Activated naive CD8-positive, alpha-beta T cell treated with anti-CD3 and anti-CD28 coated beads for 36 hours (primary cell): Measurements from ENCODE around the gene TRAF5. TPM values are rescaled to one million over a fixed set of nuclear protein-coding genes. Genes with fewer than 3 reads are reported as not detected.

Source experiments
- DNase-seq: peaks from one replicate; pipeline ENCODE4 v3.0.0; 2021
- H3K27ac Mint-ChIP-seq: one replicate; pipeline ENCODE4 v1.8.0; 2022; ENCODE audit warnings: mild to moderate bottlenecking, moderate library complexity, mixed read lengths
- H3K27me3 Mint-ChIP-seq: one replicate; pipeline ENCODE4 v1.8.0; 2022; ENCODE audit warnings: mild to moderate bottlenecking, mixed read lengths
- H3K36me3 Mint-ChIP-seq: one replicate; pipeline ENCODE4 v1.8.0; 2021; ENCODE audit warnings: mild to moderate bottlenecking, mixed read lengths
- H3K4me1 Mint-ChIP-seq: one replicate; pipeline ENCODE4 v1.8.0; 2021; ENCODE audit warnings: mixed read lengths
- H3K4me3 Mint-ChIP-seq: one replicate; pipeline ENCODE4 v1.8.0; 2022; ENCODE audit warnings: mild to moderate bottlenecking, moderate library complexity, mixed read lengths
- H3K9me3 Mint-ChIP-seq: one replicate; pipeline ENCODE4 v1.8.0; 2022; ENCODE audit warnings: mixed read lengths
- total RNA-seq, 2 experiments: library from RNA; stranded (reverse); gene quantifications; one replicate each; pipeline ENCODE4 v1.2.3, GENCODE V29; 2021

The TRAF5 gene, protein sequence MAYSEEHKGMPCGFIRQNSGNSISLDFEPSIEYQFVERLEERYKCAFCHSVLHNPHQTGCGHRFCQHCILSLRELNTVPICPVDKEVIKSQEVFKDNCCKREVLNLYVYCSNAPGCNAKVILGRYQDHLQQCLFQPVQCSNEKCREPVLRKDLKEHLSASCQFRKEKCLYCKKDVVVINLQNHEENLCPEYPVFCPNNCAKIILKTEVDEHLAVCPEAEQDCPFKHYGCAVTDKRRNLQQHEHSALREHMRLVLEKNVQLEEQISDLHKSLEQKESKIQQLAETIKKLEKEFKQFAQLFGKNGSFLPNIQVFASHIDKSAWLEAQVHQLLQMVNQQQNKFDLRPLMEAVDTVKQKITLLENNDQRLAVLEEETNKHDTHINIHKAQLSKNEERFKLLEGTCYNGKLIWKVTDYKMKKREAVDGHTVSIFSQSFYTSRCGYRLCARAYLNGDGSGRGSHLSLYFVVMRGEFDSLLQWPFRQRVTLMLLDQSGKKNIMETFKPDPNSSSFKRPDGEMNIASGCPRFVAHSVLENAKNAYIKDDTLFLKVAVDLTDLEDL
- 10 to 100 TPM; 23.7 to 24.4 TPM for total RNA-seq

DNA sequence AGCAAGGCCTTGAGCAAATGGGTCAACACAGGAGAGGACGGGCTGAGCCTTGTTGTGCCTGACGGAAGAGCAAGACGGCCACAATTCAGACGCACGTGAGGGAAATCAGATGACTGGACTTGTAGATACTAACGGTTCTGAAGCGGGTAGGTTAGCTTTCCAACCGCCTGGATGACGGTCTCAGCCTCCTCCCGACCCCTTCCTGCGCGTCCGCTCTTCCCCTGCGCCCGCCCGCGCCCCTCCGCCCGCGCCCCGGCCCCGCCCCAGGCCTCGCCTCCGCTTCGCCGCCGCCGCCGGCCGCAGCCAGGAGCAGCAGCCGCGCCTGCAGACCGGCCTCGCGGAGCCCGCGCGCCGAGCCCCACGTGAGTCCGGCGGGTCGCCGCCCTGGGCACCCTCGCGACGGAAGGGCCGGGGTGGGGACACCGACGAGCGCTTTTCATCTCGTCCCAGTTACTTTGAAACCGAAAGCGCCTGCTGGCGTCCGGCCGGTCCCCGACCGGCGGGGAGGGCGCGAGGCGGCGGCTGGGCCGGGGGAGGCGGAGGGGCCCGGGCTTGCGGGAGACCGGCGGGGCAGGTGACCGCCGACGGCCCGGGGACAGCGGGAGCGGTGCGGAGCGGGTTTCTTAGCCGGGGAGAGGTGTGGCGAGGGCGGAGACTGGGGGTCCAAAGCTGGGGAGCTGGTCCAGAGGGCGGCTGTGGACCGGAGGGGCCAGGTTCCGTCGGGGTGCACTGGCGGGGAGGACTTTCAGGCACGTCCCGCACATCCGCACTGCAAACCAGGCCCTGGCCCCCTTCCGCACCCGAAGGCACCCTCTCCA is at the start of gene TRAF5:
TSS of gene TRAF5 (plus strand) at position 306 of the 818 bp plus-strand sequence. CDS start 26,407 bp downstream, outside the sequence.
- Mint-ChIP-seq H3K27ac (peak within 1 kb of the TSS; percentile 92), H3K4me1 (peaks cover 78% of the 10 kb centered on the region), H3K4me3 (peak within 1 kb of the TSS; percentile 88), H3K27me3 (no peaks in the 10 kb centered on the region), H3K36me3 (peaks cover 14% of the 10 kb centered on the region), H3K9me3 (no peaks in the 10 kb centered on the region)
- DNase-seq = peak; percentile 73

DNA sequence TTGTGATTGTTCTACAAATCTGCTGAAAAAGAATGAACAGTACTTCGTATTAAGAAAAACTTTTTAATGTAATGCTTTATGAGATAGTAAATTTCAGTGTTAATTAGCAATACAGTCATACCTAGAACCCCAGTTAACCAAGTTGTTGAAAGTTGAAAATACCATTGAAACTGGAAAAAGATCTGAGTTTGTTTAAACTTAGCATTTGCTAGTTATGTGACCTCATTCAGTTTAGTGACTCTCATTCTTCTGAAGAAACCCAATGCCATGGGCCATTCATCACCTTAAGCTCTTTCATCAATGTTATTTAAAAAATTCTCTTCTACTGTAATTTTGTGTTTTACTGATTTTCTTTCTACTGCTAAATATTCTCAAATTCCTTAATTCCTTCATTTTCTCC is 47.3 kb upstream of the TRAF5 start:
- Mint-ChIP-seq H3K27me3 (no peaks in the 10 kb centered on the region), H3K9me3 (no peaks in the 10 kb centered on the region), H3K4me1 (peaks cover 8% of the 10 kb centered on the region), H3K4me3 (no peak overlapping the region), H3K27ac (no peak overlapping the region), H3K36me3 (peaks cover 7% of the 10 kb centered on the region)
- DNase-seq = no peak

DNA sequence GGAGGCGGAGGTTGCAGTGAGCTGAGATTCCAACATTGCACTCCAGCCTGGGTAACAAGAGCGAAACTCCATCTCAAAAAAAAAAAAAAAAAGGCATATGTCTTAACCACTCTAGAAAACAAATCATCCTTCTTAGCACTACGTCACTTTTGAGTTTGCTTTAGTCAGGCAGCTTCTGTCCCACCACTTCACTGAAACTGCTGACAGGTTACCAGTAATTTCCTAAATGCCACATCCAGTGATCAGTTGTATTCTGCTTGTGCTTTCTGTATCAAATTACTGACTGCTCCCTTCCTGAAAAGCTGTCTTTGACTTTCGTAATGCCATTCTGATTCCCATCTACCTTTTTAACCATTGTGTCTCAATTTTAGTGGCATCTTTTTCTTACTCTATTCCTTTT is 45.7 kb upstream of the TRAF5 start:
- H3K27ac Mint-ChIP-seq = no peak overlapping the region
- H3K4me1 Mint-ChIP-seq = peaks cover 5% of the 10 kb centered on the region
- no peak overlapping the region for H3K4me3 Mint-ChIP-seq
- H3K36me3 Mint-ChIP-seq = peaks cover 11% of the 10 kb centered on the region
- no peaks in the 10 kb centered on the region for H3K9me3 Mint-ChIP-seq
- no peaks in the 10 kb centered on the region for H3K27me3 Mint-ChIP-seq
- no peak for DNase-seq

DNA sequence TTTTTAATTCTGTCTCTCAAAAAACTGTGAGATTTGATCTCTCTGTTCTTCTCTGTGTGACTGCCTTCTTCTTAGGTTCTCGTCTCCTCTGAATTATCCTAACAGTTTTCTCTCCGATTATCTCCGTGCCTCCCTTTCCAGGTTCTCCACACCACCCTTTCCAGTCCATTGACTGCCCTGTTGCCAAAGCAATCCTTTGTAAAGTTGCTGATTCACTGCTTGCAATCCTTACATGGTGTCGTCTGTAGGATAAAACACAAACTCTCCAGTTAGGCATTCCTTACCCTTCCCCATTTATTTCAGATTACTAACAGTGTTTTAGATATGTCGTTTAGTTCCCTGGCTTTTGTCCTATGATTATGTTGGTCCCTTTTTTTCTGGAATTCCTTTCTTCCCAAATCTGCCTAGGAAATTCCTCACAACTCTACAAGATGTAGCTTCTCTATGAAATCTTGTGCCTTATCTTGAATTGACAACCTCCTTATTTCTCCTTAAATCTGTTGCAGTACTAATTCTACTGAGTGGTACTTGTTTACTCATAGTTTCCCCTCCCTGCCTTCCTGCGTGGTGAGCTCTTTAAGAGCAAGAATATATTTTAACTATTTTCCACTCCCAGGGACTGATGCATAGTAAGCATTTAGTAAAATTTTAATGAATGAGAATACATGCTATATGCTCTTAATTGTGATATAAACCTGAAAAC is 45.2 kb upstream of the TRAF5 start:
- Mint-ChIP-seq H3K36me3 (peaks cover 13% of the 10 kb centered on the region), H3K4me3 (no peak overlapping the region), H3K9me3 (no peaks in the 10 kb centered on the region), H3K27me3 (no peaks in the 10 kb centered on the region), H3K27ac (no peak overlapping the region), H3K4me1 (peaks cover 4% of the 10 kb centered on the region)
- no peak for DNase-seq

DNA sequence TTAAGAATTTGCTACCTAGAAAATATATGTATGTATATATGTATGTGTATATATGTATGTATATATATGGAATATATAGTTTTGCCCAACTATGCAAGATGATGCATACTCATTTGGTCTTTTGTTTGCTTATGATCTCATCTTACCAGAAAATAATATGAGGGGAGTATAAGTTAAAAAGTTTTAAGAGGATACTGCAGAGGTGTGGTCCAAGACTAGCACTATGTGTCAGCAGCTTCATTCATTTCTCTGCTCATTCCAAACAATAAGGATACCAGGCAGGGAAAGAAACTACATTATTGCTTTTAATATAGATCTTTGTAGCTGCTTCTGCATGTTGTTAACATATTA is 44.6 kb upstream of the TRAF5 start:
- Mint-ChIP-seq H3K4me3 (no peak overlapping the region), H3K9me3 (no peaks in the 10 kb centered on the region), H3K36me3 (peaks cover 13% of the 10 kb centered on the region), H3K4me1 (peaks cover 4% of the 10 kb centered on the region), H3K27me3 (no peaks in the 10 kb centered on the region), H3K27ac (no peak overlapping the region)
- no peak for DNase-seq

DNA sequence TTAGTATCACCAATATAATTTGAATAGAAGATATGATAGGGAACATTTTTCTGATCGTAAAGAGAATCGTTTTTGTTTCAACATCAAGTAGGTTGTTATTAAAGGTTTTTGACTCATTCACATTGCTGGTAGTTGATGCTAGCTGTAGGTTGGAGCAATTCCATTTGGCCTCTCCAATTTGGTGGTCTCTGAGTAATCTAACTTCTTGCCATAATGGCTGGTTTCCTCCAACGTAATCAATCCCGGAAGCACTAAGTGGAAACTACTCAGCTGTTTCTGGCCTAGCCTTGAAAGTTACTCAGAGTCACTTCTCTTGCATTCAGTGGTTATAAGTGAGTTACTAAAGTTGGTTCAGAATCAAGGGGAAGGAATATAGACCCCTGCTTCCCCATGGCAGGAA is 41.4 kb upstream of the TRAF5 start:
- Mint-ChIP-seq H3K36me3 (peaks cover 16% of the 10 kb centered on the region), H3K27ac (no peak overlapping the region), H3K27me3 (no peaks in the 10 kb centered on the region), H3K4me3 (no peak overlapping the region), H3K4me1 (peaks cover 2% of the 10 kb centered on the region), H3K9me3 (no peaks in the 10 kb centered on the region)
- DNase-seq = no peak

DNA sequence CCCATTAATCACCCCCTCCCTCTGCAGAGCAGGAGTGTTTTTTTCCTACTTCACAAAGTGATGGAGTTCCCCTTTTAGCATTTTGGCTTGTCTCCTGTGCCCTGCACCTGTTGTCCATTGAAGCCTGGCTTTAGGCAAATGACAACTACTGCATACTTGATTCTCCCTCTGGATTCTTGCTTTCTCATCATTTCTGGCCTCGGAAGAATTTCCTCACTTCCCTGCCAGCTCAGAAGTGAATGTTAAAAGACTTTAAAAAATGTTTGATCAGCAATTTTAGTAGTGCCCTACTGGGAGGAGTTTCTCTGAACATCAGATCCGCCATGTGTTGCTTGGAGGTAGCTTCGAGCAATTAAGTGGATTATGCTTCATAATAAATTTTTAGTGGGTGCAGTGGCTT is 39.4 kb upstream of the TRAF5 start:
- Mint-ChIP-seq H3K27me3 (no peaks in the 10 kb centered on the region), H3K4me1 (no peaks in the 10 kb centered on the region), H3K36me3 (peaks cover 23% of the 10 kb centered on the region), H3K27ac (no peak overlapping the region), H3K4me3 (no peak overlapping the region), H3K9me3 (no peaks in the 10 kb centered on the region)
- DNase-seq = no peak

DNA sequence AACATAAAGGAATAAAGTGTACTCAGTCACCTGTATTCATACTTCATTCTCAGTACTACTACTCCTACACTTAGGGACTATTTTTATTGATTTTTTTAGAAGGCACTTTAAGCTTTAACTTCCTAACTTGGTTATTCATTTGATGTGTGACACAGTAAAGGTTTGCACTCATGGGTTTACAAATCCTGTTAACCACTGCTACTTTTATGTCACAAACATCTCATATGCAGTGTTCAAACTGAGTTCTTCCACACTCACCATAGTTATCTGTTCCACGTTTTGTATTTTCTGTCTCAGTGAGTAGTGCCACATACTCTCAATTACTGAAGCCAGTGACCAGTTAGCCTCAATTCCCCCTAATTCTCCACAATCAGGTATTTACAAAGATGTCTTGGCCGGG is 34.2 kb upstream of the TRAF5 start:
- no peak overlapping the region for H3K4me3 Mint-ChIP-seq
- peaks cover 16% of the 10 kb centered on the region for H3K36me3 Mint-ChIP-seq
- no peak overlapping the region for H3K27ac Mint-ChIP-seq
- DNase-seq = no peak
- peaks cover 10% of the 10 kb centered on the region for H3K4me1 Mint-ChIP-seq
- no peaks in the 10 kb centered on the region for H3K27me3 Mint-ChIP-seq
- no peaks in the 10 kb centered on the region for H3K9me3 Mint-ChIP-seq

DNA sequence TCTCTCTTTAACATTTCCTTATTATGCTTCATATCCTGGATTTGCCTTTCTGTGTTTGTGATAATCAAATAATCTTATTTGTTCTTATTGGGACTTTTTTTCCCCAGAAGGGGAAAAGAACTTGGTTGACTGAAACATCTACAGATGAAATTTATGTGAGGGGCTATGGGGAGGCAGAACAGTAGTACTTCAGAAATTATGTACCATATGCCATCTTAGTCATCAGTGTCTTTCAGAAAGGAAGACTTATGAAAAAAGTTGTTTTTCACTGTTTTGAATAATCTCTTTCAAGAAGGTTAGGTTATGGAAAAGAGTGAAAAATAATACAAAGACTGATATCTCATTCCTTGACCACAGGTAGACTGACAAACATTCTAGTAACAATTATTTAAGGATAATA is 30.2 kb upstream of the TRAF5 start:
- H3K36me3 Mint-ChIP-seq = peaks cover 34% of the 10 kb centered on the region
- H3K27ac Mint-ChIP-seq = peak overlapping the region; percentile 50
- no peak overlapping the region for H3K4me3 Mint-ChIP-seq

DNA sequence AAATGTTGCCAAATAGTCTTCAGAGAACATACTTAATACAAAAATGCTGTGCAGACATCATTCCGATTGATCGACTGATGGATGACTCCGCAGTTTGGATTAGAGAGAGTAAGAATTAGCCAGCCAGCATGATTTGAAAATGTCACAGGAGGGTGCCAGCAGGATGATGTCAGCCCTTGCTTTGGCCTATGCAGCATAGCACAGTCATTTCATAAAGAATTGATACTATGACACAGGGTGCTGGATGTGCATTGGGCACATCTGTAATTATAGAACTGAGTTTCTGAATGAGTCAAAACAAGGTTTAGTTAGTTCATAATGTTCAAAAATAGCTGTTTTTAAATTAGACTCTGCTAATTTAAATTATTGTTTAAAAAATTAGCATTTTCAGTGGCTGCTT is 21.6 kb upstream of the TRAF5 start:
- no peaks in the 10 kb centered on the region for H3K9me3 Mint-ChIP-seq
- H3K4me3 Mint-ChIP-seq = no peak overlapping the region
- peaks cover 27% of the 10 kb centered on the region for H3K4me1 Mint-ChIP-seq
- H3K36me3 Mint-ChIP-seq = peaks cover 23% of the 10 kb centered on the region
- no peaks in the 10 kb centered on the region for H3K27me3 Mint-ChIP-seq
- DNase-seq = peak; percentile 45
- peak overlapping the region; percentile 57 for H3K27ac Mint-ChIP-seq

More for the DNA sequence above, 30.2 kb upstream of the TRAF5 start:
- Mint-ChIP-seq H3K4me1 (peaks cover 19% of the 10 kb centered on the region), H3K27me3 (no peaks in the 10 kb centered on the region), H3K9me3 (no peaks in the 10 kb centered on the region)
- DNase-seq = no peak

DNA sequence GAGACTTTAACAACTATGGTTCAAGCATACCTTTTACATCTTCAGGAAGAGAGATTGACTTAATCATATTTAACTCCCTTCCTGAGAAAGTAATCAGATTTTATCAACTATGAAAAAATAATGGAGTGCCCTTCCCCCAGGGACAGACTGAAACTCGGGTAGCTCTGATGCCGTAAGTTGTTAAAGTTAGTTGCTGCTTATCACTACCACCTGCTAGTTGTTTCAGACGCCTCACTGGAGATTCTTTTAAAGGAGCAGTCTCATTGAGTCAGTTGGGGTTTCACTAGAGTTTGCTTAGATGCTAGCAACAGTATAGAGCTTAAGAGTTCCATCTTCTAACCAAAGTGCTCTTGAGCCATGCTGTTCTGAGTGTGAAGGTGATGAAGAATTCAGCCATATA is 17.0 kb upstream of the TRAF5 start:
- Mint-ChIP-seq H3K4me1 (peaks cover 17% of the 10 kb centered on the region), H3K36me3 (peaks cover 17% of the 10 kb centered on the region), H3K27ac (peak overlapping the region; percentile 25), H3K27me3 (no peaks in the 10 kb centered on the region), H3K9me3 (no peaks in the 10 kb centered on the region), H3K4me3 (no peak overlapping the region)
- no peak for DNase-seq

DNA sequence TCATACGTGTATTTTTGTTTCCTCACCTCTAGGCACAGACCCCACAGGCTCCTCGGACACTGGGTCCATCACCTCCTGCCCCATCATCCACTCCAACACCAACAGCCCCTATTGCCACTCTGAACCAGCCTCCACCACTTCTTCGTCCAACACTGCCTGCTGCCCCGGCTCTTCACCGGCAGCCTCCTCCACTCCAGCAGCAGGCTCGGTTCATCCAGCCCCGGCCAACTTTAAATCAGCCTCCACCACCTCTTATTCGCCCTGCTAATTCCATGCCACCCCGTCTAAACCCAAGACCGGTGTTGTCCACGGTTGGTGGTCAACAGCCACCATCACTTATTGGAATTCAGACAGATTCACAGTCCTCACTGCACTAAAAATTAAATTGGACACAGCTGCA is 13.2 kb upstream of the TRAF5 start:
- H3K27ac Mint-ChIP-seq = no peak overlapping the region
- no peak overlapping the region for H3K4me3 Mint-ChIP-seq
- no peak for DNase-seq
- no peaks in the 10 kb centered on the region for H3K9me3 Mint-ChIP-seq
- peaks cover 14% of the 10 kb centered on the region for H3K36me3 Mint-ChIP-seq
- H3K27me3 Mint-ChIP-seq = no peaks in the 10 kb centered on the region
- peaks cover 5% of the 10 kb centered on the region for H3K4me1 Mint-ChIP-seq

DNA sequence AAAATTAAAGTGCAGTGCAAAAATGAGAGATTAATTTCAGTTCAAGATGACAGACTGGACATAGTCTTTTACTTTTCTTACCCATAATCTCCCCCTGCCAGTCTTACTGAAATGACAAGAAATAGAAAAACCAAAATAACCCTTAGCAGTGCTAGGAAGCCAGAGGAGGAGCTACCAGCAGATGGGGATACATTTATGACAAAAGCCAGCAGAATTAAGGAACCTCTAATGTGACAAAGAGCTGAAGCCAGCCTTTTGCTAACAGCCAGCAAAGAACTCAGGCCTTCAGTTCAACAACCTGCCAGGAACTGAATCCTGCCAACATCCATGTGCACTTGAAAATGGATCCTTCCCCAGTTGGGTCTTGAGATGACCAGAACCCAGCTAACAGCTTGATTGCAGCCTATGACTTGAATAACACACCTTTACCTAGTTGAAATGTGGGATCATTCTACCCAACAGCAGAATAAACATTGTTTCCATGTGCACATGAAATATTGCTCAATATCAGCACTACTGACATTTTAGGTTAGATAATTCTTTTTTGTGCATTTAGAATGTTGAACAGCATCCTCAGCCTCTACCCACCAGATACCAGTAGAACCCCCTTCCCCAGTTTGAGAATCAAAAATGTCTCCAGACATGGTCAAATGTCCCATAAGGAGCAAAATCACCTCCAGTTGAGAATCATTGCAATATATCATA is 7.9 kb upstream of the TRAF5 start:
- Mint-ChIP-seq H3K4me3 (no peak overlapping the region), H3K4me1 (peaks cover 30% of the 10 kb centered on the region), H3K27ac (no peak overlapping the region), H3K27me3 (no peaks in the 10 kb centered on the region), H3K9me3 (no peaks in the 10 kb centered on the region), H3K36me3 (peaks cover 5% of the 10 kb centered on the region)
- DNase-seq = no peak

DNA sequence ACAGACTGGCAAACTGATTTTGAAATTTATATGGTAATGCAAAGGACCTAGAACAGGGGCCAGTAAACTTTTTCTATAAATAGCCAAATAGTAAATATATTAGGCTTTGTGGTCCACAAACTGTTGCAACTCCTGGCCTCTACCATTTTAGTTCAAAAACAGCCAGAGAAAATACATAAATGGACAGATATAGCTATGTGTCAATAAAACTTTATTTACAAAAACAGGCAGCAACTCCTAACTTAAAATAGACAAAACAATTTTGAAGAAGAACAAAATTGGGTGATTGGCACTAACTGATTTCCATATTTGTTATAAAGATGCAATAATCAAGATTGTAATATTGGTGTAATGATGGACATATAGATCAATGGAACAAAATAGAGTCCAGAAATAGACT is 6.7 kb upstream of the TRAF5 start:
- Mint-ChIP-seq H3K4me1 (peaks cover 39% of the 10 kb centered on the region), H3K27me3 (no peaks in the 10 kb centered on the region), H3K4me3 (no peak overlapping the region), H3K36me3 (peaks cover 5% of the 10 kb centered on the region), H3K27ac (no peak overlapping the region), H3K9me3 (no peaks in the 10 kb centered on the region)
- no peak for DNase-seq
